T-cell (primary cell): ENCODE data around the gene SFR1. TPM values are rescaled to one million over a fixed set of nuclear protein-coding genes. Genes with fewer than 3 reads are reported as not detected.

ENCODE experiments used
- ATAC-seq, 4 experiments: fragments of 200-7000 bp in 3 of 4; fragments of 150-1000 bp in 1 of 4; cut with Tn5 transposase; replicated peaks in 1 of 4; 1 replicate in 3 of 4; 2 replicates in 1 of 4; pipeline ENCODE4 v1.10.0; 2021; ENCODE audit warnings: moderate library complexity in 3 of 4, mild to moderate bottlenecking in 2 of 4, moderate number of reproducible peaks in 1 of 4
- CTCF ChIA-PET, 2 donors: fragments of 300-600 bp; sonication (Branson Sonifier 250); formaldehyde crosslinking; loops; one replicate each; lab custom pipeline; 2022; ENCODE audit warnings: antibody characterized with exemption in 2 of 2; lab: Charles Lee
- POLR2A ChIA-PET, 2 donors: fragments of 300-600 bp; sonication (Branson Sonifier 250); formaldehyde crosslinking; loops; one replicate each; lab custom pipeline; 2022; ENCODE audit warnings: antibody characterized with exemption in 2 of 2; lab: Charles Lee
- DNase-seq, 35 experiments: peaks; one replicate each; pipeline versions ENCODE4 v3.0.0 to v3.0.0-alpha.2; 2013 to 2023
- H3K27ac ChIP-seq: one replicate; pipeline ENCODE4 v1.5.1; 2013; ENCODE audit warnings: low read length
- H3K27me3 ChIP-seq, 2 experiments: replicated peaks in 1 of 2; 1 replicate in 1 of 2; 2 replicates in 1 of 2; pipeline versions ENCODE4 v1.6.1 to v1.7.0; 2013; ENCODE audit warnings: low read length in 1 of 2, mixed read lengths in 1 of 2; ENCODE audit not compliant: control insufficient read depth in 2 of 2, insufficient read depth in 2 of 2; ENCODE audit errors: extremely low read depth in 1 of 2
- H3K36me3 ChIP-seq, 2 donors: 1 replicate in 1 of 2; 2 replicates in 1 of 2; pipeline versions ENCODE4 v1.6.1 to v1.7.0; 2013; ENCODE audit warnings: low read length in 1 of 2; ENCODE audit not compliant: control insufficient read depth in 2 of 2, insufficient read depth in 1 of 2; ENCODE audit errors: extremely low read depth in 1 of 2
- H3K4me1 ChIP-seq, 2 experiments: 1 replicate in 1 of 2; 2 replicates in 1 of 2; pipeline versions ENCODE4 v1.6.1 to v1.7.0; 2013; ENCODE audit warnings: low read length in 2 of 2, mixed read lengths in 1 of 2; ENCODE audit not compliant: insufficient read depth in 2 of 2, control insufficient read depth in 1 of 2; ENCODE audit errors: extremely low read depth in 1 of 2
- H3K4me3 ChIP-seq, 2 donors: 1 replicate in 1 of 2; 2 replicates in 1 of 2; pipeline versions ENCODE4 v1.5.1 to v1.7.0; 2013; ENCODE audit warnings: mild to moderate bottlenecking in 2 of 2, low read length in 1 of 2, moderate library complexity in 1 of 2; ENCODE audit not compliant: control insufficient read depth in 1 of 2; ENCODE audit errors: extremely low read depth in 1 of 2
- H3K9me3 ChIP-seq: 2 replicates; pipeline ENCODE4 v1.7.0; 2013
- H3K27ac Mint-ChIP-seq, 2 donors: one replicate each; pipeline ENCODE4 v1.8.0; 2020 to 2021; ENCODE audit warnings: mild to moderate bottlenecking in 2 of 2, mixed read lengths in 2 of 2
- H3K27me3 Mint-ChIP-seq, 2 donors: one replicate each; pipeline ENCODE4 v1.8.0; 2021 to 2022; ENCODE audit warnings: mixed read lengths in 2 of 2
- H3K36me3 Mint-ChIP-seq: one replicate; pipeline ENCODE4 v1.8.0; 2021; ENCODE audit warnings: mixed read lengths
- H3K4me1 Mint-ChIP-seq, 3 donors: one replicate each; pipeline ENCODE4 v1.8.0; 2020 to 2022; ENCODE audit warnings: mixed read lengths in 3 of 3, mild to moderate bottlenecking in 1 of 3
- H3K4me3 Mint-ChIP-seq, 3 donors: one replicate each; pipeline ENCODE4 v1.8.0; 2020 to 2022; ENCODE audit warnings: mild to moderate bottlenecking in 3 of 3, mixed read lengths in 3 of 3, moderate library complexity in 3 of 3
- H3K9me3 Mint-ChIP-seq, 3 donors: one replicate each; pipeline ENCODE4 v1.8.0; 2020 to 2022; ENCODE audit warnings: mixed read lengths in 3 of 3
- WGBS: methylation state at CpG from one replicate; pipeline ENCODE4 v1.1.5; 2013; ENCODE audit warnings: missing lambda C conversion rate; ENCODE audit not compliant: insufficient coverage; 5-methylcytosine and 5-hydroxymethylcytosine counted together
- total RNA-seq, 35 experiments: library from RNA in 6 of 35; stranded (reverse) in 6 of 35; fragments of 120-200 nt in 1 of 35; gene quantifications; one replicate each; pipeline versions ENCODE4 v1.2.1 to v1.2.4 and lab custom pipeline; 2013 to 2026

Gene SFR1
- 10 to 100 TPM in 2 of 5 donors, 1 to 10 TPM in 3; 9.0 to 11.3 (median 9.7) TPM for total RNA-seq
- 19.1 TPM for total RNA-seq (2013)
- total RNA-seq (lab: John Stamatoyannopoulos, UW) = 5.7 to 21.6 (median 11.7) reads per million in 29 experiments

- Histone ChIP-seq H3K4me3 (peak within 1 kb of the TSS; percentile 91 to 97), H3K27ac (peak within 1 kb of the TSS; percentile 100), H3K9me3 (no peaks in the 10 kb centered on the region), H3K36me3 (no peaks in the 10 kb centered on the region), H3K27me3 (no peaks in the 10 kb centered on the region), H3K4me1 (peaks cover 10 to 14% of the 10 kb centered on the region in 2 experiments)
- no peaks in the 10 kb centered on the region for H3K27me3 Mint-ChIP-seq
- H3K4me3 Mint-ChIP-seq = peak within 1 kb of the TSS; percentile 90 to 93 (median 92)
- peak within 1 kb of the TSS; percentile 98 to 99 for H3K27ac Mint-ChIP-seq
- CTCF ChIA-PET = interaction anchor here (0.6 to 2.0 kb wide), 15 partner anchors 12 to 234 kb away, joined by 3 to 11 read pairs (median 3); partner anchors contain the start of genes CFAP58 (in 1 of the 2) and ITPRIP (in 1 of the 2)
- WGBS = under 1% methylated on average over 63 of the region's 67 CpGs
- H3K4me1 Mint-ChIP-seq = peaks cover 24 to 32% (median 26%) of the 10 kb centered on the region in 3 donors
- DNase-seq (peak; percentile 97 to 100 (median 99)), ATAC-seq (peak; percentile 88 to 97 (median 94))
- no peaks in the 10 kb centered on the region for H3K9me3 Mint-ChIP-seq
- peaks cover 14% of the 10 kb centered on the region for H3K36me3 Mint-ChIP-seq
- POLR2A ChIA-PET = interaction anchor here (0.6 to 1.3 kb wide), 12 partner anchors 9 to 754 kb away, joined by 3 to 9 read pairs (median 4); partner anchors contain the start of gene CFAP43 (in 1 of the 2)
These were observed at the start of gene SFR1 for GRCh38 chr10:104121485-104122224. SFR1 (plus strand) TSS chr10:104122171; CDS start chr10:104122184, 13 bp downstream.

GRCh38 chr10:104072786-104073185 lies 49.2 kb upstream of the SFR1 start:
- Histone ChIP-seq H3K27me3 (peaks cover 0 to 6% of the 10 kb centered on the region in 2 experiments), H3K4me1 (no peaks in the 10 kb centered on the region), H3K27ac (no peak overlapping the region), H3K36me3 (no peaks in the 10 kb centered on the region), H3K4me3 (no peak overlapping the region), H3K9me3 (no peaks in the 10 kb centered on the region)
- H3K9me3 Mint-ChIP-seq = no peaks in the 10 kb centered on the region
- H3K4me1 Mint-ChIP-seq = peaks cover 0 to 8% (median 0%) of the 10 kb centered on the region in 3 donors
- peak overlapping the region in 1 of 2 donors; percentile 54 for H3K27ac Mint-ChIP-seq
- DNase-seq (no peak), ATAC-seq (peak in 1 of 4 experiments; percentile 40)
- no peaks in the 10 kb centered on the region for H3K36me3 Mint-ChIP-seq
- WGBS = 75% methylated on average over 2 of the region's 5 CpGs
- H3K27me3 Mint-ChIP-seq = no peaks in the 10 kb centered on the region
- ChIA-PET CTCF (interaction anchor here (0.8 to 1.0 kb wide), 2 partner anchors 50 to 185 kb away, joined by 3 read pairs; no protein-coding TSS in a partner anchor), POLR2A (no interaction called here)
- H3K4me3 Mint-ChIP-seq = no peak overlapping the region

GRCh38 chr10:104074505-104074904 lies 47.5 kb upstream of the SFR1 start:
- no peak for ATAC-seq
- Histone ChIP-seq H3K27me3 (peaks cover 0 to 7% of the 10 kb centered on the region in 2 experiments), H3K4me1 (no peaks in the 10 kb centered on the region), H3K27ac (no peak overlapping the region), H3K4me3 (no peak overlapping the region), H3K36me3 (no peaks in the 10 kb centered on the region), H3K9me3 (no peaks in the 10 kb centered on the region)
- 82% methylated on average over 4 of the region's 6 CpGs for WGBS
- DNase-seq = no peak
- ChIA-PET CTCF (no interaction called here), POLR2A (no interaction called here)
- Mint-ChIP-seq H3K4me3 (no peak overlapping the region), H3K9me3 (no peaks in the 10 kb centered on the region), H3K27me3 (no peaks in the 10 kb centered on the region), H3K4me1 (peaks cover 0 to 8% (median 0%) of the 10 kb centered on the region in 3 donors), H3K36me3 (no peaks in the 10 kb centered on the region), H3K27ac (no peak overlapping the region)

- Mint-ChIP-seq H3K4me1 (peaks cover 0 to 8% (median 0%) of the 10 kb centered on the region in 3 donors), H3K4me3 (no peak overlapping the region), H3K27ac (no peak overlapping the region), H3K9me3 (no peaks in the 10 kb centered on the region), H3K27me3 (no peaks in the 10 kb centered on the region), H3K36me3 (no peaks in the 10 kb centered on the region)
- Histone ChIP-seq H3K9me3 (no peaks in the 10 kb centered on the region), H3K27ac (no peak overlapping the region), H3K4me1 (no peaks in the 10 kb centered on the region), H3K4me3 (no peak overlapping the region), H3K36me3 (no peaks in the 10 kb centered on the region), H3K27me3 (peaks cover 0 to 7% of the 10 kb centered on the region in 2 experiments)
- DNase-seq (no peak), ATAC-seq (no peak)
- WGBS = no CpG with 5 or more reads among the region's 3 CpGs
- ChIA-PET POLR2A (no interaction called here), CTCF (no interaction called here)
These were observed 45.2 kb upstream of the SFR1 start for GRCh38 chr10:104076743-104077160.

GRCh38 chr10:104077247-104077646 lies 44.7 kb upstream of the SFR1 start:
- DNase-seq (no peak), ATAC-seq (no peak)
- Histone ChIP-seq H3K27me3 (peaks cover 0 to 7% of the 10 kb centered on the region in 2 experiments), H3K27ac (no peak overlapping the region), H3K36me3 (no peaks in the 10 kb centered on the region), H3K4me1 (no peaks in the 10 kb centered on the region), H3K4me3 (no peak overlapping the region), H3K9me3 (no peaks in the 10 kb centered on the region)
- Mint-ChIP-seq H3K4me1 (peaks cover 0 to 8% (median 0%) of the 10 kb centered on the region in 3 donors), H3K36me3 (no peaks in the 10 kb centered on the region), H3K27me3 (no peaks in the 10 kb centered on the region), H3K27ac (no peak overlapping the region), H3K4me3 (no peak overlapping the region), H3K9me3 (no peaks in the 10 kb centered on the region)
- 90% methylated on average over 2 of the region's 3 CpGs for WGBS
- POLR2A ChIA-PET = no interaction called here
- CTCF ChIA-PET = interaction anchor here (1.2 kb wide), 2 partner anchors 9 to 364 kb away, joined by 3 to 4 read pairs; no protein-coding TSS in a partner anchor

GRCh38 chr10:104077663-104078151 lies 44.3 kb upstream of the SFR1 start:
- Mint-ChIP-seq H3K27ac (no peak overlapping the region), H3K4me1 (peaks cover 0 to 4% (median 0%) of the 10 kb centered on the region in 3 donors), H3K27me3 (no peaks in the 10 kb centered on the region), H3K9me3 (no peaks in the 10 kb centered on the region), H3K4me3 (no peak overlapping the region), H3K36me3 (no peaks in the 10 kb centered on the region)
- ATAC-seq (no peak), DNase-seq (no peak)
- Histone ChIP-seq H3K36me3 (no peaks in the 10 kb centered on the region), H3K4me3 (no peak overlapping the region), H3K9me3 (no peaks in the 10 kb centered on the region), H3K27me3 (peaks cover 0 to 7% of the 10 kb centered on the region in 2 experiments), H3K4me1 (no peaks in the 10 kb centered on the region), H3K27ac (no peak overlapping the region)
- CTCF ChIA-PET = interaction anchor here (1.2 kb wide), 2 partner anchors 9 to 364 kb away, joined by 3 to 4 read pairs; no protein-coding TSS in a partner anchor
- WGBS = 100% methylated on average over 1 of the region's 5 CpGs
- POLR2A ChIA-PET = no interaction called here
